22Rv1 (cell line): ENCODE measurements around the gene NRCAM.

ENCODE experiments used
- H3K27ac ChIP-seq: fragments of 450-650 bp; 2 replicates; pipeline ENCODE4 v1.5.1; 2017
- ZFX ChIP-seq: fragments of 450-650 bp; IDR thresholded peaks from 2 replicates; pipeline ENCODE4 v1.6.1; 2017; ENCODE audit warnings: antibody characterized with exemption, borderline replicate concordance
- TF ChIP-seq, protein P1 (sequence below): fragments of 450-650 bp; IDR thresholded peaks from 2 replicates; pipeline ENCODE4 v1.5.1; 2017; ENCODE audit warnings: mild to moderate bottlenecking

The NRCAM gene

GRCh38 chr7:108152198-108152597 is 304.0 kb downstream of the NRCAM start:
- H3K27ac ChIP-seq: no peak overlapping the region
- TF ChIP-seq, protein P1, sequence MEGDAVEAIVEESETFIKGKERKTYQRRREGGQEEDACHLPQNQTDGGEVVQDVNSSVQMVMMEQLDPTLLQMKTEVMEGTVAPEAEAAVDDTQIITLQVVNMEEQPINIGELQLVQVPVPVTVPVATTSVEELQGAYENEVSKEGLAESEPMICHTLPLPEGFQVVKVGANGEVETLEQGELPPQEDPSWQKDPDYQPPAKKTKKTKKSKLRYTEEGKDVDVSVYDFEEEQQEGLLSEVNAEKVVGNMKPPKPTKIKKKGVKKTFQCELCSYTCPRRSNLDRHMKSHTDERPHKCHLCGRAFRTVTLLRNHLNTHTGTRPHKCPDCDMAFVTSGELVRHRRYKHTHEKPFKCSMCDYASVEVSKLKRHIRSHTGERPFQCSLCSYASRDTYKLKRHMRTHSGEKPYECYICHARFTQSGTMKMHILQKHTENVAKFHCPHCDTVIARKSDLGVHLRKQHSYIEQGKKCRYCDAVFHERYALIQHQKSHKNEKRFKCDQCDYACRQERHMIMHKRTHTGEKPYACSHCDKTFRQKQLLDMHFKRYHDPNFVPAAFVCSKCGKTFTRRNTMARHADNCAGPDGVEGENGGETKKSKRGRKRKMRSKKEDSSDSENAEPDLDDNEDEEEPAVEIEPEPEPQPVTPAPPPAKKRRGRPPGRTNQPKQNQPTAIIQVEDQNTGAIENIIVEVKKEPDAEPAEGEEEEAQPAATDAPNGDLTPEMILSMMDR: no peak
- no peak for TF ChIP-seq ZFX

- TF ChIP-seq ZFX: no peak
- TF ChIP-seq, protein P1: no peak
- no peak overlapping the region for H3K27ac ChIP-seq
Observed at GRCh38 chr7:108149908-108150307, 306.3 kb downstream of the NRCAM start.

GRCh38 chr7:108149119-108149518 is 307.1 kb downstream of the NRCAM start:
- H3K27ac ChIP-seq: no peak overlapping the region
- TF ChIP-seq, protein P1: no peak
- no peak for TF ChIP-seq ZFX

DNA sequence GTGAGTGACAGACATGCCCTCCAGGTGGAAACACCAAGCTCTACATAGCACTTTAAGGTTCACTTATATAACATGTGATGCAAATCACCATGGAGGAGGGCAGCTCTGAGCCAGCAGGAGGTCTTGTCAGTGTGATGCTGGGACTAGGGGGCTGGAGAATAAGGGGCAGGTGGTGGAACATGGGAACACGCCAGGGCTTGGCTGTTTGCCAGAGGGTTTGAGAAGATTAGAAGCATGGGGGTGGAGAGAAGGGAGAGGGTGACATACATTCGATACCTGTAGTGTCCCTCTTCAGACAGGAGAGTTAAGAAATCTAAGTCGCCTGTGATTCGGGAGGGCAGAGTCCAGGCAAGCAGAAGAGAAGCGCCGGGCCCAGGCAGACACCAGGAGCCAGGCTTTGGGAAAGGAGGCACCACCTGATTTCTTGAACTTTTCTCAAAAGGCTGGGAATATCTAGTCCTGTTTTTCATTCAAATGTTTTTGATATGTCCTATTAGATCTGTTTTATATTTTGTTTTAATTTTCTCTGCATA is 309.1 kb downstream of the NRCAM start:
- TF ChIP-seq, protein P1: no peak
- no peak for TF ChIP-seq ZFX
- H3K27ac ChIP-seq: no peak overlapping the region

GRCh38 chr7:108146070-108146842 is 310.0 kb downstream of the NRCAM start:
- no peak overlapping the region for H3K27ac ChIP-seq
- TF ChIP-seq, protein P1: peak; percentile 100
- TF ChIP-seq ZFX: no peak

- TF ChIP-seq, protein P1: no peak
- no peak for TF ChIP-seq ZFX
- no peak overlapping the region for H3K27ac ChIP-seq
Observed at GRCh38 chr7:108145401-108145800, 310.8 kb downstream of the NRCAM start.

DNA sequence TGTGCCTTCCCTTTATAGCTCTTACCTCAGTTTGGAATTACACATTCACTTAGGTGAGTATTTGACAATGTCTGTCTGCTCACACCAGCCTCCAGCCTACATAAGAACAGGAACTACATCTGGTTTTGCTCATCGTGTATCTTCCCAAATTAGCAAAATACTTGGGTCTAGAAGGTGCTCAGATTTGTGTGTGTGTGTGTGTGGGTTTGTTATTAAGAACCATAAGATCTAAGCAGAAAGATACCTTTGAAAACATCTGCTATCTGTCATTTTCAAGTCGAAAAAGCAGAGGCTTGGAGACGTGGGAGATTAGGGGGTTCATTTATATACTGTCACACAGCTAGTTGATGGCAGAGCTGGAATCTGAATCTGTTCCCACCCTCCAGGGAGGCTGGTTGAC is 311.3 kb downstream of the NRCAM start:
- TF ChIP-seq, protein P1: no peak
- no peak for TF ChIP-seq ZFX
- no peak overlapping the region for H3K27ac ChIP-seq
